Hepatocyte (in vitro differentiated cells): ENCODE data around the gene PPARA.

ENCODE experiments used
- CTCF ChIP-seq: fragments of 200-600 bp; sonication (generic); IDR thresholded peaks from 2 replicates; pipeline ENCODE4 v1.5.1; 2016; ENCODE audit warnings: antibody characterized with exemption, mild to moderate bottlenecking; ENCODE audit not compliant: poor library complexity
- EZH2 ChIP-seq: fragments of 200-600 bp; sonication (generic); IDR thresholded peaks from 2 replicates; pipeline ENCODE4 v1.6.1; 2016; ENCODE audit warnings: antibody characterized with exemption, mild to moderate bottlenecking, borderline replicate concordance
- EZH2phosphoT487 ChIP-seq: fragments of 200-600 bp; sonication (generic); IDR thresholded peaks from one replicate; pipeline ENCODE4 v1.6.1; 2018; ENCODE audit warnings: antibody characterized with exemption, mild to moderate bottlenecking, low read depth, moderate library complexity; ENCODE audit not compliant: unreplicated experiment, severe bottlenecking

GRCh38 chr22:46201059-46201757 is 50.9 kb downstream of the PPARA start:
- TF ChIP-seq CTCF (no peak), EZH2 (no peak), EZH2phosphoT487 (no peak)
